Right atrium auricular region (tissue), 2 donors: Measurements from ENCODE around the gene SH3BP4. TPM values are rescaled to one million over a fixed set of nuclear protein-coding genes. Genes with fewer than 3 reads are reported as not detected.

Experiments
- DNase-seq: peaks from one replicate; pipeline ENCODE4 v3.0.0-alpha.2; 2019; ENCODE audit warnings: low spot score
- H3K27ac ChIP-seq, 2 donors: fragments of 200-600 bp; sonication (generic); 1 replicate in 1 of 2; 2 replicates in 1 of 2; pipeline ENCODE4 v1.5.1; 2016 to 2019
- H3K27me3 ChIP-seq, 2 donors: fragments of 200-600 bp; sonication (generic); one replicate each; pipeline versions ENCODE4 v1.5.1 to v1.6.0; 2017 to 2019
- H3K36me3 ChIP-seq: fragments of 200-600 bp; sonication (generic); one replicate; pipeline ENCODE4 v1.5.1; 2016
- H3K4me1 ChIP-seq, 2 donors: fragments of 200-600 bp; sonication (generic); one replicate each; pipeline versions ENCODE4 v1.5.1 to v1.6.0; 2017 to 2019
- H3K4me3 ChIP-seq, 2 donors: fragments of 200-600 bp; sonication (generic); 1 replicate in 1 of 2; 2 replicates in 1 of 2; pipeline ENCODE4 v1.5.1; 2017 to 2019; ENCODE audit warnings: mild to moderate bottlenecking in 1 of 2, moderate library complexity in 1 of 2
- H3K9me3 ChIP-seq, 2 donors: fragments of 200-600 bp; sonication (generic); one replicate each; pipeline ENCODE4 v1.5.1; 2019
- CTCF ChIP-seq, 2 donors: fragments of 200-600 bp; sonication (generic); IDR thresholded peaks; one replicate each; pipeline ENCODE4 v1.5.1; 2019; ENCODE audit warnings: antibody characterized with exemption in 2 of 2
- total RNA-seq, 2 donors: library from RNA; depleted of rRNA; stranded (reverse); fragments of >200 nt; gene quantifications; one replicate each; pipeline ENCODE4 v1.1.0, GENCODE V29; 2016

The SH3BP4 gene
- total RNA-seq, 2 donors from 2014 or later, result 27.2 to 34.5 TPM

- TF ChIP-seq CTCF (IDR thresholded peaks at IDR 0.05), result no peak
- no peaks in the 10 kb centered on the region for H3K9me3 ChIP-seq
Measured at GRCh38 chr2:235030126-235030525, 78.3 kb downstream of the SH3BP4 start.

GRCh38 chr2:235030936-235031335, 79.1 kb downstream of the SH3BP4 start:
- Histone ChIP-seq H3K36me3 (peaks cover 5% of the 10 kb centered on the region), H3K9me3 (no peaks in the 10 kb centered on the region), H3K27me3 (no peaks in the 10 kb centered on the region), H3K27ac (no peak overlapping the region), H3K4me3 (no peak overlapping the region), H3K4me1 (peaks cover 0 to 44% of the 10 kb centered on the region in 2 donors)
- TF ChIP-seq CTCF (IDR thresholded peaks at IDR 0.05), result no peak
- DNase-seq, result no peak

More at GRCh38 chr2:235030126-235030525, 78.3 kb downstream of the SH3BP4 start:
- peak overlapping the region; percentile 9 to 24 for H3K27ac ChIP-seq
- H3K4me3 ChIP-seq, result no peak overlapping the region
- peaks cover 5% of the 10 kb centered on the region for H3K36me3 ChIP-seq
- H3K27me3 ChIP-seq, result no peaks in the 10 kb centered on the region
- H3K4me1 ChIP-seq, result peaks cover 0 to 52% of the 10 kb centered on the region in 2 donors
- no peak for DNase-seq

- no peak for TF ChIP-seq CTCF (IDR thresholded peaks at IDR 0.05)
- Histone ChIP-seq H3K4me1 (peaks cover 0 to 35% of the 10 kb centered on the region in 2 donors), H3K27me3 (no peaks in the 10 kb centered on the region), H3K27ac (no peak overlapping the region), H3K9me3 (no peaks in the 10 kb centered on the region), H3K4me3 (no peak overlapping the region), H3K36me3 (peaks cover 5% of the 10 kb centered on the region)
- DNase-seq, result no peak
Measured at GRCh38 chr2:235031686-235032373, 80.0 kb downstream of the SH3BP4 start.

- Histone ChIP-seq H3K9me3 (no peaks in the 10 kb centered on the region), H3K27me3 (no peaks in the 10 kb centered on the region), H3K4me1 (peaks cover 0 to 29% of the 10 kb centered on the region in 2 donors), H3K27ac (no peak overlapping the region), H3K36me3 (peaks cover 5% of the 10 kb centered on the region), H3K4me3 (no peak overlapping the region)
- no peak for TF ChIP-seq CTCF (IDR thresholded peaks at IDR 0.05)
- DNase-seq, result no peak
Measured at GRCh38 chr2:235032466-235032865, 80.6 kb downstream of the SH3BP4 start.

- peaks cover 5% of the 10 kb centered on the region for H3K36me3 ChIP-seq
- peaks cover 0 to 24% of the 10 kb centered on the region in 2 donors for H3K4me1 ChIP-seq
- no peak overlapping the region for H3K27ac ChIP-seq
- no peaks in the 10 kb centered on the region for H3K9me3 ChIP-seq
- H3K27me3 ChIP-seq, result no peaks in the 10 kb centered on the region
- no peak overlapping the region for H3K4me3 ChIP-seq
- DNase-seq, result no peak
- no peak for TF ChIP-seq CTCF (IDR thresholded peaks at IDR 0.05)
Measured at GRCh38 chr2:235032949-235033348, 81.1 kb downstream of the SH3BP4 start.
